GM20000 (cell line): ENCODE measurements around the gene PCCA.

Experiments
- DNase-seq: peaks from one replicate; pipeline ENCODE4 v3.0.0; 2012; ENCODE audit warnings: low spot score
- TF ChIP-seq, protein P1 (sequence below): IDR thresholded peaks from 2 replicates; pipeline ENCODE4 v1.5.1; 2012; ENCODE audit warnings: mild to moderate bottlenecking, control low read depth; ENCODE audit errors: extremely low read depth, missing control alignments

The PCCA gene

DNA sequence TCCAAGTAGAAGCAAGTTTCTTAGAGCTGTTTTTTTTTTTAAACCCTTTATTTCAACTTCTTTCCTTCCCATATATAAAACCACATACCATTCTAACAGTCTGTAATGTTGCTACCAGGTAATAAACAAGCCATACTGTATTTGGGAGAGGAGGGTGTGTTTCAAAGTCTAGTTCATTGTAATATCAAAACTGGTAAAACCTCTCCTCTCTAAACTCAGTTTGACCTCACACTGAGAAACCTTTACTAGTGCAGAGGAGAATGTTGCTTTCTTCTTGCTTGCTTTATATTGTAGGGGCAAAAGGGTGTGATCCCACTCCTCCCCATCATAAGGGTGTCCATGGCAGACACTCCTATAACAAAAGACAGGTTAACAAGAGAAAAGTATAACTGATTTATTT, 344.6 kb downstream of the PCCA start:
- DNase-seq = no peak
- TF ChIP-seq, protein P1, sequence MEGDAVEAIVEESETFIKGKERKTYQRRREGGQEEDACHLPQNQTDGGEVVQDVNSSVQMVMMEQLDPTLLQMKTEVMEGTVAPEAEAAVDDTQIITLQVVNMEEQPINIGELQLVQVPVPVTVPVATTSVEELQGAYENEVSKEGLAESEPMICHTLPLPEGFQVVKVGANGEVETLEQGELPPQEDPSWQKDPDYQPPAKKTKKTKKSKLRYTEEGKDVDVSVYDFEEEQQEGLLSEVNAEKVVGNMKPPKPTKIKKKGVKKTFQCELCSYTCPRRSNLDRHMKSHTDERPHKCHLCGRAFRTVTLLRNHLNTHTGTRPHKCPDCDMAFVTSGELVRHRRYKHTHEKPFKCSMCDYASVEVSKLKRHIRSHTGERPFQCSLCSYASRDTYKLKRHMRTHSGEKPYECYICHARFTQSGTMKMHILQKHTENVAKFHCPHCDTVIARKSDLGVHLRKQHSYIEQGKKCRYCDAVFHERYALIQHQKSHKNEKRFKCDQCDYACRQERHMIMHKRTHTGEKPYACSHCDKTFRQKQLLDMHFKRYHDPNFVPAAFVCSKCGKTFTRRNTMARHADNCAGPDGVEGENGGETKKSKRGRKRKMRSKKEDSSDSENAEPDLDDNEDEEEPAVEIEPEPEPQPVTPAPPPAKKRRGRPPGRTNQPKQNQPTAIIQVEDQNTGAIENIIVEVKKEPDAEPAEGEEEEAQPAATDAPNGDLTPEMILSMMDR = no peak

DNA sequence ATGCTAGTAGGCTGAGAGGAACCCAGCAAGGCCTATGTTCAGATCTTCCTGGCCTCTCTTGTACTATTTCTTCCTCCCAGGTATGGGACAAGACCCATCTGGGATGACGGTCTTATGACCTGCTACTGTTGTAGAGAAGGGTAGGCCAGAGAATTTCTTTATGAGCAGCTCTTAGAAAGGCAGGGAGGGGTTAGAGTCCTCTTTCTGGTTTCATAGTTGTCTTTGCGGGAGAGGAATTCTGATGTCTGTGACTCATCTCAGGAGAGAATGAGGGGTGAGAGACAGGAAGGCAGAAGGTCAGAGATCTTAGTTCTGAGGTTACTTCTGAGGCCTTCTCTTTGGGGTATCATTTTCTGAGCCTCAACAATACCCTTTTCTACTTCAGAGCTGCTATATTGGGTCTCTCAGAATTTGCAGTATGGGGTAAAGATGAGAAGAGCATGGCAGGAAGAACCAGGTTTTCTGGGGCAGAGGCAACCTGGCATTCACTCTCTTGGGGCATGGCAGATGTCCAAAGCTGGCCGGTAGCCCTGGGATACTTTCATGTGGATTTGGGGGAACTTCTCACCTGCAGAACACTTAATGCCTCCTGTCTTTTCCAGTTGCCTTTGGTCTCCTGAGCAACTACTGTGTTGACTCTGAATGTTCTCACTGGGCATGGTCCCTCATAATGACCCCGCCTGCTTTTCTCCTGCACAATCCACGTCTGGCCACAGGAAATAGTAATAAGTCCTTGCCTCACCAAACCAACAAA, 345.3 kb downstream of the PCCA start:
- peak; percentile 24 for DNase-seq
- TF ChIP-seq, protein P1 = no peak

DNA sequence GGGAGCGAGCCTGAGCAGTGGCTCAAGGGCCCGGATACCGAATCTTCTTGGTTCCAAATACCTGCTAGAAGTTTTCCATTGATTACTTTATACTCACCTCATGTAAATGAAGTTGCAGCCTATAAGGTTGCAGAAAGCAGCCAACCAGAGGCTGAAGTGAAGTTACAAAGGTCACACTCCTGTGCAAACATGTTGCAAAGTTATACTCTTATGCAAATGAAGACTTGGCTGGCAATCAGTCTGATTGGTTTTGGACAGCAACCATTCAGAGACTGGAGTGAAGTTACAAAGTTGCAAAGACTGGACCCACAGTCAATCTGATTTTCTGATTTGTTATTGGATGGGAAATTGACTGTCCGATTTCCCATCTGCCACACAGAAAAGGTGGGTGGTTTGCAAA, 347.2 kb downstream of the PCCA start:
- DNase-seq = no peak
- TF ChIP-seq, protein P1 = no peak

DNA sequence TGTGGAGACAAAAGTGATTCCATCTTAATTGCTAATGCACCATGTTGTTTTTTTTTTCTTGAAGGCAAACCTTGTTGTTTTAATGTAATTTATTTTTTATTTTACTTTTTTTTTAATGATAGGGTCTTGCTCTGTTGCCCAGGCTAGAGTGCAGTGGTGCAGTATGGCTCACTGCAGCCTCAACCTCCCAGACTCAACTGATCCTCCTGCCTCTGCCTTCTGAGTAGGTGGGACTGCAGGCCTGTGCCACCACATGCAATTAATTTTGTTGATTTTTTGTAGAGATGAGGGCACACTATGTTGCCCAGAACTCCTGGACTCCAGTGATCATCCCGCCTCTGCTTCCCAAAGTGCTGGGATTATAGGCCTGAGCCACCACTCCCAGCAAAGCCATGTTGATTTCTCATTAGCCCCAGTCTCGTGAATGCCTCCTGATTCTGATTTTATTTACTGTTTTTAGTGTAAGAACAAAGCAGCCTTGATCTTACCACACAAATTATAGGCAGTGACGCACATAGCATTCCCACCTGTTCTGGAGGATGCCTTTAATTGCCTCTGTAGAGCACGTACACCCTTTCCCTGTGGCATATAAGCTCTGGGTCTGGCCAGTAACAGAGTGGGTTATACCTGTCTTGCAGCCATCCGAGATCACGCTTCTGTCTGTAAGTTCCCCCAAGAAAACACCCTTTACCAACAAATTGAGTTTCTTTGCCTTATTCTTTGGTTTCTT, 349.3 kb downstream of the PCCA start:
- TF ChIP-seq, protein P1 = no peak
- DNase-seq = no peak

DNA sequence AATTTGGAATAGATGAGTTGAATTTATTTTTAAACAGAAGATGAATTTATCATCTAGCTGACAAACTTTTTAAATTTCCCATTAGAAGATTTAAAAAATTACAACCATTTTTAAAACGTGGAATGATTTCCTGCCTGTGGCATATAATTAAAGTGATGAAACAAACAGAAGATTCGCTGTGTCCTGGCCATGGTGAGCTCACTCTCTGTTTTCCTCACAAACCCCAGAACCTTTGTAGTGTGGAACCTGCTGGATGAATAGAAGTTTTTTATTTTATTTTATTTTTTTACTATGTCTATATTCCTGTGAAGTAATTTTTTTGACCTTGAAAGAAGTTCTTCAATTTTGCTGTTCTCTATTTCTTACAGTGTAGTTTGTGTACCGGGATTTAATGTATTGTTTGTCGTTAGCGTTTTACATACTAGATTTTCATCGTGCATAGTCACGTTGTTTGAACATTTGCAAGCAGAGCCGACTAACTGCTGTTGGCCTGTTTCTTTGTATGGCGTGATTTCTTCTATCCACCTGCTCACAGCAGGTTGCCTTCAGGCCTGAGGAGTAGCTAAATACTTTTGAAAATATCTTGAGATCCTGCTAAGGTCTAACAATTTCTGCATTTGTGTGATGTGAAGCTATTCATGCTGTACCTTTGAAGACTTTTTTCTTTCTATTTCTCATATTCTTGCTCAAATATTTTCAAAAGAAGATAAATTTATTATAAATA, 350.5 kb downstream of the PCCA start:
- TF ChIP-seq, protein P1 = no peak

DNA sequence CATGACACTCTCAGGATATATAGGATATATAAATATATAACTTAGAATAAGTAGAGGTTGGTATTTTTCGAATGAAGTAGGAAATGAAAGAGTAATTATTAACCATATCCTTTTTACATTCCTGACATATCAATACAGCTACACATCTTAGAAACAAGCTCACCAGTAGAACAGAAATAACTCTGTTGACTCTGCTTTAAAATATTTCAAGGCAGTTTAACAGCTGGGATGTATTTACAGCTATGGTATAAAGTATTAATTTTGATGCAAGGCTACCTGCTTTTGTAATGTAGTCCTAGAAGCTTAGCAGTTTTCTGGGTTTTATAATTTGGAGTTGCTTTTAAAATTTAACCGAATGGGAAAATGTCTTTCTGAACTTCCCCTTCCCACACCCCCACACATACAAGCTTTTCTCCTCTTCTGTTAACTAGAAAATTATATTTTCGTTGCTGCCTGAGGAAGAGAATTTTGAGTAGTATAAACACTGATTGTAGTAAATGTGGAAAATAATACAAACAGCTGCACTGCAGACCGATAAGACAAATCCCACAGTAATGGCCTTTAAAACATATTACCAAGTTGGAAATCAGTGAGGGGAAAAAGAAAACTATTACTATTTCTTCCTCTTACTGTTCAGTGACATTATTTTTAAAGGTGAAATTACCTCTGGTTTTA, 352.0 kb downstream of the PCCA start:
- TF ChIP-seq, protein P1 = no peak
- no peak for DNase-seq

More for the DNA sequence above, 350.5 kb downstream of the PCCA start:
- DNase-seq = no peak
